Left ventricle myocardium superior (tissue), 1 donor: ENCODE measurements around the gene ARAP2. TPM values are rescaled to one million over a fixed set of nuclear protein-coding genes. Genes with fewer than 3 reads are reported as not detected.
"Not testable (repeated sequence)": the region's sequence is repeated elsewhere in the genome, so short reads cannot be mapped to it uniquely, and the experiment has no call there.

Experiments used
- ATAC-seq: fragments of 200-7000 bp; cut with Tn5 transposase; one replicate; pipeline ENCODE4 v1.9.1; 2020; ENCODE audit warnings: mild to moderate bottlenecking, moderate library complexity
- DNase-seq: peaks from one replicate; pipeline ENCODE4 v3.0.0-alpha.2; 2020
- intact Hi-C: fragments of 100-400 bp; cut with micrococcal nuclease; formaldehyde crosslinking; loops from one replicate; pipeline ENCODE4 v1.11.0; 2022
- total RNA-seq: library from RNA; stranded (reverse); fragmentation: NEBNext Ultra II Directional; extraction: Animal tissue kit (Norgen Biotek cat#: 25700); gene quantifications from one replicate; pipeline ENCODE4 v1.2.1, GENCODE V29; 2021
- donor health status: DM: no; HTN: yes; CAD: no; lungs with severe emphysema.

Gene ARAP2
- total RNA-seq, 1 donor from 2014 or later = 2.7 TPM

DNA sequence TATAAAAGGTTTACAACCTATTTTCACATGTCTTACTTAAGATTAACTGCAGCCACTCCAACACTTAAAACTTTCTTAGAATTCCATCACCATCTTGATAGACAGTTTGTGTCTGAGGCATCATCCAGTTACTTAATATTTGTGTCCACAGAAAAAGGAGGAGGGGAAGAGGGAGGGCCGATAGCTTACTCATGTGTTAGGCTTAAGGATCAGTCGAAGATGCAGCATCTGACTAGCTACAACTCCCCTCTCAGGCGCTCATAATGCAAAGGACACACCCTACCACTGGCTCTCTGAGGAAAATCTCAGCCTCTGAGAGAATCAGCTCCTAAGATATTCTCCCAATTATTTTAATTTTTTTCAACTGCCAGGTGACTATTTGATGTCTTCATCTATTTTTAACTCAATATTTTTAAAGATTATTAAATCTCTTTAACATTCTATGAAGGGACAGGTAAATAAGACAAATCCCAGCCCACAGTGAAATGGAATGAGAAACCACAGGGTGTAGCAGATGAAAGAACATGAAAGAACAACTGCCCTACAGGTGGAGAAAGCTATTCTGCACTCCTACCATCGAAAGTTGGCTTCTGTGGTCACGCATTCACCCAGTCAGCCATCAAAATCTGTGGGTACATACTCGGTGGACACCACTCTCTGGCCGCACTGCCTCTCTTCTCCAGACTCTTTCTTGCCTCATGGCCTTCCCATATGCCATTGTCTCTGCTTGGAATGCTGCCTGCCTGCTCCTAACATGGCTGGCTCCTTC is 48.0 kb downstream of the ARAP2 start:
- no peak for DNase-seq
- ATAC-seq = no peak
- intact Hi-C loops = no loop called here

- DNase-seq = no peak
- ATAC-seq = no peak
- intact Hi-C loops = no loop called here
These were observed 51.4 kb downstream of the ARAP2 start for GRCh38 chr4:36192922-36193321.

DNA sequence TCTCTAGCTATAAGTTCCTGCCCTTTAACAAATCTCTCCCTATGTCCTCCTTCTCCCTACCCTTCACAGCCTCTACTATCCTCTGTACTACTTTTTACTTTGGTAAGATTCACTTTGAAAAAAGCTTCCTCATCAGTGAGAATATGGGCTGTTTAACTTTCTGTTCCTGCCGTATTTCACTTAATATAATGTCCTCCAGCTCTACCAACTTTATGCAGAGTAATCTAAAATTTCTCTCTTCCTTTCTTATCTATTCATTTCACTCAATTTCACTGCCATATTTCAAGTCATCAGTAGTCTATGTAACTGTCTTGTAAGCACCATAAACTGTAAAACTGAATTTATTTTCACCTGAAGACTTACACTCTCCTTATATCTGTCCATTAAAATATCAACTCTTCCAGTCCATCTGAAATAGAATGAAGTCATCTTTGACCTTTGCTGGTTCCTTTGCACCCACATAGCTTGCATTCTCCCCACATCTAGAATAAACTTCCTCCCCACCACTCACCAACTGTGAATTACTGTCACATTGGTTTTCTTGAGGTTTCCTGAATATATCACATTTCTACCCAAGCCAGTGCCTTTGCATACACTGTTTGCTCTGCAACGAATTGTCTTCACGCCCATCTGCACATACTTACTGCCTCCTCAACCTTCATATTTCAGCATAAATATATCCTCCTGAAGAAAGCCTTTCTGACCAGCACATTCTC is 54.6 kb downstream of the ARAP2 start:
- intact Hi-C loops = no loop called here
- ATAC-seq (no peak), DNase-seq (no peak)

DNA sequence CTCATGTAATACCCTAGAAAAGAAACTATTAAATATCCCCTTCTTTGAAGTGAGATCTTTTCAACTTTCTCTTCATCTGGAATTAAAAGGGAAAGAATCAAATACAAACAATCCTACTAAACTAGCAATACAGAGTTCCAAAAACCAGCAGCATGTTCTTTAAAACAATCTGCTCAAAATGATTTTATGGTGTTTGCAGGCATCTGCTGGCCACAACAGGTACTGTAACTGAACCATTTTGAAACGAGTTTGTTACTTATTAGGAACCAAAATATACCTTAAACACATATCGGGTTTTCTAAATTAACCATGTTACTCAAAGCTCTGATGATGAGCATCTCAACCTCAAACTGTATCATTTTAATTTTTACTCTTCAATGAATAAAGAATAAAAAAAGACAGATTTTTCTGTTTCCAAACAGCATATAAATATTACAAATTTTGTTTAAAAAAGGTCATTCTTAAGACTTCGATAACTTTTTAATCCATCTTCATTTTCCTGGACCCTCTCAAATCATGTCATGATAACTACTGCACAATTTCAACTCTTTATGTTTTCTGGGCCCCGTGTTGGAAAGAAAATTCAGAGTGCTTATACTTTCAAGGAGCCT is 56.5 kb downstream of the ARAP2 start:
- intact Hi-C loops = no loop called here
- ATAC-seq (no peak), DNase-seq (no peak)

DNA sequence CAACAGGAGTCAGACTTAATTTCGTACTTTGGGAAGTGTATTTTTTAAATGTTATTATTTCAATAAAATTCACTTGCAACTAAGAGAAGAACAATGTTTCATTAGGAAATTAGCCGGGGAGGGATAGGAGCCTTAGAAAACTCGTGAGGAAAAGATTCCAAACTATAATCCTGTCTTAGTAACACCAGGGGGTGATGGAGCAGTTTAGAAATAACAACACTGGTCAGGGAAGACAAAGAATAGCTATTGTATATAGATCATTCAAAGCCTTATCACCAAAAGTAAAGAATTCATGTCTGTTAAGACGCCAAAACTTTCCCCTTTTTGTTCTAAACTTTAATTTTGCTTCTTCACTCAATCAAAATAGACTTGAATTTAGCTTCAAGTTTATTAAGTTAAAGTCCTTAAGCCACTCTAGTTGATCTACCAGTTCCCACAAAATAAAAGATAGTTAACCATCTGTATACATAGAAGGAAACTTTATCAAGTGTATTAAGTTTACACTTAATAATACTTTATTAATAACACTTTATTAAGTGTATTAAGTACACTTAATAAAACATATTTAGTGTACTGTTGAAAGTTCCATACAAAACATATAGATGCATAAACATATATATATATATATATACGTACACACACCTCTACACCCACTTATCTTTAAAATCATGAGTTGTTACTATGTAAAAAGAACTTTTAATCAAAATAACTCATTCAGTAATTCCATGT is 60.5 kb downstream of the ARAP2 start:
- DNase-seq (no peak), ATAC-seq (no peak)
- intact Hi-C loops = no loop called here

DNA sequence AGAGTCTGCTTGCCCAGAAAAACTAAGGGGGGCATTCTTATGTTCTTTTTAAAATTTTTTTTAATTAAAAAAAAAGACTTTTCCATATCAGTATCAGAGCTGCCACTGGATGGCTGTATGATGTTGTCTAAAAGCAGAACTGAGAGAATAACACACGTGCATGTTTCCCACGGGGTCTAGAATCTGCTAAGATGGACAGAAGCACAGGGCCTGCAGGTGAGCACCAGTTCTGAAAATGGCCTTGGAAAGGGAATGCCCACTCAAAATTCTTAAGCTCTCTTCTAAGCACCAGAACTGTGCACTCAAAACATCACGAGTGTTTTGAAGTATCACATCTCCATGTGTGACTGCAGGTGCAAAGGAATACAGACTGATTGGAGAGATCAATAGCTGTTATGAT is 61.1 kb downstream of the ARAP2 start:
- intact Hi-C loops = no loop called here
- no peak for DNase-seq
- no peak for ATAC-seq

DNA sequence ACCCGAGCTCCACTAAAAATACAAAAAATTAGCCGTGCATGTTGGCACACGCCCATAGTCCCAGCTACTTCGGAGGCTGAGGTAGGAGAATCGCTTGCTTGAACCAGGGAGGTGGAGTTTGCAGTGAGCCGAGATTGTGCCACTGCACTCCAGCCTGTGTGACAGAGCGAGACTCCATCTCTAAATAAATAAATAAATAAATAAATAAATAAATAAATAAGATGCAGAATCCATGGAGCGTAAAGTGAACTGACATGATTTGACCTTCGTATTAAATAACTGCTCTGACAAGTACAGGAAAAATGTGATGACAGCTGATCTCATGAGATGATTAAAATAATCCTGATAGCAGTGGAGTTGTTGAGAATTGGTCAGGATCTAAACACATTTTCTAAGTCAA is 62.0 kb downstream of the ARAP2 start:
- ATAC-seq, DNase-seq, intact Hi-C loops: not testable (repeated sequence)

DNA sequence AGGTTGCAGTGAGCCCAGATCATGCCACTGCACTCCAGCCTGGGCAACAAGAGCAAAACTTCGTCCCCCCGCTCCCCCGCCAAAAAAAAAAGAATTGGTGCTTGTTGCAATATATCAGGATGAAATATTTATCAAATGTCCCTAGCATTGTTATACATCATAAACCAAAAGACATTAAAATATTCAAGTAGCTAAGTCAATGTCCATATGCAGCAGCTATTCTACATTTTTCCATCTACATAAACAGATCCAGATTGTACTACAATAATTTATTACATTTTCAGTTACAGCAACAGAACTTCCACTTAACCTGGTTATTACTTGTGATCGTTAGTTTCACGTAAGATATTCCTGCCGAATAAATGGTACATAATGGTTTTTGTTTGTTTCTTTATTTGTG is 64.1 kb downstream of the ARAP2 start:
- intact Hi-C loops = no loop called here
- ATAC-seq (no peak), DNase-seq (no peak)

- no peak for ATAC-seq
- DNase-seq = no peak
- intact Hi-C loops = no loop called here
These were observed 65.8 kb downstream of the ARAP2 start for GRCh38 chr4:36178484-36178883.

DNA sequence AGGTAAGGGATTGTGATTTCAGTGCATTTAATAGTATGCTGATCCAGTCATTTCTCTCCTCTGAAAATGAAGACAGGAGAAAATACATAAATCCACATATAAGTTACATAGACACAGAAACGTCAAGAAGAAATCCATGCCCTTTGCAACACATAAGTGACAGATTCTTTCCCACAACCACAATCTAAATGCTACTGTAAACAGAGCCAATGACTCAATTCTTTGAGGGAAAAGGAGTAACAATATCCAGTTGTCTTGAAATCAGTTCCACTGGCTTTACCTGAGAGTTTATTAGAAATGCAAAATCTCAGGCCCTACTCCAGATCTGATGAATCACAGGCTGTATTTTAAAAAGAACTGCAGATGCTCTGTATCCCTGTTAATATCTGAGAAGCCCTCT is 66.4 kb downstream of the ARAP2 start:
- intact Hi-C loops = no loop called here
- DNase-seq (no peak), ATAC-seq (no peak)

- no peak for ATAC-seq
- intact Hi-C loops = no loop called here
- DNase-seq = no peak
These were observed 69.7 kb downstream of the ARAP2 start for GRCh38 chr4:36174570-36174969.

DNA sequence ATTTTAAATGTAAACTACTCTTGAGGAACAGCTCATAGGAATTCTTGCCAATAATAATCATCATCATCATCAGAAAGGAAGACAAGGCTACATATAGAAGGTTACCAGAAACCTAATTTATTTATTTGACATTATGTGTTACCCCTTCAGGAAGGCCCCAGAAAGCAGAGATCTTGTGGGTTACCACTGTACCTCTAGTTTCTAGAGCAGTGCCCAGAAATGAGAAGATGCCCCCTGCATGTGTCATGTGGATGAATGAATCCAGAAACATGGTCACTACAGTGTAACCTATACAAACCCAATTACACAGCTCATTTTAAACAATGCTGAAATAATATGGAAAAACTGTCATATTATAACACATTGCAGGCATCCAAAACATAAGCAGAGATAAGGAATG is 70.4 kb downstream of the ARAP2 start:
- intact Hi-C loops = no loop called here
- ATAC-seq (no peak), DNase-seq (no peak)

DNA sequence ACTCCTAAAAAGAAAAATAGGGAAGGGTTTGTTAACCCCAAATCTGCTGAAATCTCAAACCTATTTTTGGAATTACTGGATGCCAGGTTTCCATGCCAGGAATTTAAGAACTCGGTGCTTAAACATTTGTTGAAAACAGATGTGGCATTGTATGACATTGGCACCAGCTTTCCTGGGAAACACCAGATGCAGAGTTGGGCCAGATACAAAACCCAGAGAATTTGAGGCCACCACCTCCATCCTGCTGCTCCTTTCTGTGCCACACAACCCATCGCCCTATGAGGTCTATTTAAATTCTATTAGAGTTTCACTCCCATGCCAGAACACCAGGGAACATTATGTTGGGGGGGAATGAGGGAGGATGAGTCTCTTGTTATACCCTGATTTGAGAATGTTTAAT is 71.7 kb downstream of the ARAP2 start:
- intact Hi-C loops = no loop called here
- no peak for ATAC-seq

DNA sequence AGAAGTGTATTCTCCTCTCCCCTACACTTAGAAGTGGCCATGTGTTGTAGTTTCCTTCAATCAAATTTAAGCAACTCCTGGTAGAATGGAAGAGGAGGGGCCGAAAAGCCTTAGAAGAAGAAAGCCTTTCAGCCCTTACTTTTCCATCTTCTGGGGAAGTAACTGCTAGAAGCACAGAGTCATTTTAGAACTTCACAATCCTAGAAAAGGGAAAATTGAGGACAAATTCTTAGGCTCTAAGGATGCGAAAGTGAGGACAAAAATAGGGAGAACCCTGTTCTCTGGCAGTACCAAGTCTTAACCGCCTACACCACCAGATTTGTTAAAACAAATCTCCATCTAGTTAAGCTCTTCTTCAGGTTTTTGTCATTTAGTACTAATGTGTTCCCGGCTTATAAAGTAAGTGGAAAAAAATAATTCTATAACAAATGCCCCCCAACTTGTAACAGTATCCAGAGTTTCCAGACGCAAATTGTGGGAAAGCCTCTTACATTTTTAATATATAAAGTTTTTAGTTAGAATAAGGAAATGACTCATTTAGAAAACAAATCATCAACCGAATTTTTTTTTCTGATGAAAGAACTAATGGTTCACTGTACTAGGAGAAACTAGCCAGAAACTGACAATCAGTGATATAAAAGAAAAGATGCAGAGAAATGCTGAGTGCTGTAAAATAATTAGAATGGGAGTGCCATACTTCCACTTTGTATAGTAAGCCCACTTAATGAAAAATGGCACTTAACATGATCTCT is 76.0 kb downstream of the ARAP2 start:
- intact Hi-C loops = no loop called here
- ATAC-seq = no peak
- DNase-seq = no peak

More for the DNA sequence above, 71.7 kb downstream of the ARAP2 start:
- DNase-seq = no peak

- no peak for DNase-seq
- intact Hi-C loops = no loop called here
- ATAC-seq = no peak
These were observed 78.7 kb downstream of the ARAP2 start for GRCh38 chr4:36165631-36166005.

GRCh38 chr4:36164900-36165630 is 79.2 kb downstream of the ARAP2 start:
- ATAC-seq = no peak
- intact Hi-C loops = no loop called here

GRCh38 chr4:36163198-36163597 is 81.1 kb downstream of the ARAP2 start:
- intact Hi-C loops = no loop called here
- no peak for DNase-seq
- no peak for ATAC-seq

More at GRCh38 chr4:36164900-36165630, 79.2 kb downstream of the ARAP2 start:
- no peak for DNase-seq

GRCh38 chr4:36159208-36159607 is 85.1 kb downstream of the ARAP2 start:
- intact Hi-C loops = loop anchor here (10.0 kb wide), 1 partner anchor 386 kb away; no protein-coding TSS in a partner anchor
- ATAC-seq (no peak), DNase-seq (no peak)
